ENCODE results near the gene KMO.
A peak's percentile ranks its signal among the peaks of the same experiment; 100 is the strongest.

The KMO gene

GRCh38 chr1:241603731-241604245 is 71.6 kb downstream of the KMO start:
- no peak for TF ChIP-seq CTCF (conservative IDR thresholded peaks at IDR 0.05; ENCODE audit: low read length)
- DNase-seq (ENCODE audit: low read depth), result peak; percentile 56

GRCh38 chr1:241605146-241605805 is 73.1 kb downstream of the KMO start:
- DNase-seq (ENCODE audit: low read depth), result no peak
- 0 out of 2 replicates have a peak, but pooled peaks have one; percentile 9 for TF ChIP-seq CTCF (conservative IDR thresholded peaks at IDR 0.05; ENCODE audit: low read length)
- no peak overlapping the region for H3K4me3 ChIP-seq (ENCODE audit: low read length)

More at GRCh38 chr1:241603731-241604245, 71.6 kb downstream of the KMO start:
- H3K4me3 ChIP-seq (ENCODE audit: low read length), result no peak overlapping the region

- no peak overlapping the region for H3K4me3 ChIP-seq (ENCODE audit: low read length)
- DNase-seq (ENCODE audit: low read depth), result no peak
- no peak for TF ChIP-seq CTCF (conservative IDR thresholded peaks at IDR 0.05; ENCODE audit: low read length)
These were observed 74.4 kb downstream of the KMO start for GRCh38 chr1:241606544-241606943.

- no peak for DNase-seq (ENCODE audit: low read depth)
- no peak for TF ChIP-seq CTCF (conservative IDR thresholded peaks at IDR 0.05; ENCODE audit: low read length)
These were observed 75.3 kb downstream of the KMO start for GRCh38 chr1:241607497-241607896.

GRCh38 chr1:241608379-241609033 is 76.3 kb downstream of the KMO start:
- TF ChIP-seq CTCF (conservative IDR thresholded peaks at IDR 0.05; ENCODE audit: low read length), result no peak
- DNase-seq (ENCODE audit: low read depth), result peak; percentile 28
- H3K4me3 ChIP-seq (ENCODE audit: low read length), result no peak overlapping the region

More at GRCh38 chr1:241607497-241607896, 75.3 kb downstream of the KMO start:
- no peak overlapping the region for H3K4me3 ChIP-seq (ENCODE audit: low read length)

GRCh38 chr1:241610056-241610815 is 78.1 kb downstream of the KMO start:
- no peak for DNase-seq (ENCODE audit: low read depth)
- TF ChIP-seq CTCF (conservative IDR thresholded peaks at IDR 0.05; ENCODE audit: low read length), result no peak
- no peak overlapping the region for H3K4me3 ChIP-seq (ENCODE audit: low read length)

Data from AG10803 (cell line).